ENCODE results near the gene ZFP91. TPM values are rescaled to one million over a fixed set of nuclear protein-coding genes. Genes with fewer than 3 reads are reported as not detected.
A peak's percentile ranks its signal among the peaks of the same experiment; 100 is the strongest.

ZFP91 gene
- polyA plus RNA-seq, 3 donors: 58.1 to 68.4 (median 58.3) TPM

DNA sequence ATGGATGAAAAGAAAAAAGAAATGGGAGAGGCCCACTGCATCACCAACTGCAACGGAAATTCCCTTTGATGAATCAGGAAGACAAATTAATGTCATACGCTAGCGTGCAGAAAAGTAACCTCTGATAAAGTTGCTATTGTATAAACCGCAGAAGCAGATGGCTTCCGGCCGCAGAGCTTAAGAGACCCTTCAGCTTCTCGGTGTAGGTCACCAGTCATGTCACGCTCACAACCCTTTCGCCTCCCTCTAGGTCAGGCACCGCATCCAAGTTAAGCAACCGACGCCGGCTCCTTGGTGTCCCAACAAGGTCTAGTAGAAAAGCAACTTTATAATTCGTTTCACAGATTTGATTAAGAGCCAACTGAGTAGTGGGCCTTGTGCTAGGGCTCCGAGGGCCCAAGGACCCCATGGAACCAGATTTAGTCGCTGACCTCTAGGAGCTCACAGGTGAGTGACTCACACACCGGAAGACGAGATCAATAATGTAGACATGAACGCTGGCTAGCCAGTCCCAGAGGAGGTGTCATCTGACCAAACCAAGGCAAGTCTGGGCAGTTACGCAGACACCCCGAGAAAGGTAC lies 1.2 kb upstream of the ZFP91 start:
- DNase-seq (ENCODE audit: extremely low read depth in 1 of 11, low read depth in 9 of 11, low spot score in 4 of 11): peak in 3 of 11 donors; percentile 10 to 32 (median 24)

DNA sequence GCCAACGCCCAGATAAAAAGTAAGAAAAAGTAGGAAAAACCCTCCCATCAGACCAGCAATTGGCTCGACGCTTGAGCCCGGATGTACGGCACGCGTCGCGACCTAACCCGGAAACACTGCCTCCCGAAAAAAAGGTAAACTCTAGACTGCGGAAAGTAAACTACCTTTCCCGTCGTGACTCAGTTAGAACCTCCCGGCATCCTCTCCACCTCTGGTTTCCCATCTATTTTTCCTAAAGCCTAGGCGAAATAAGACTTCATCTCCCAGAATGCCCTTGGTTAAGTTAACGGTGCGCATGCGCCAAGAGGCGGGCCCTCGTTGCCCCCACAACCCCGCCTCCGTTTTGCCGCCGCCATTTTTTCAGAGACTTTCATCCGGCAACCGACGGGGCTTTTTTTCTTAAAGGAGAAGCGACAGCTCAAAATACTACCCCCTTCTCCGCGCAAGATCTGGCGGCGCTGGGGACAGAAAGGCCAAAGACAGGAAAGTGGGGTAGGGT lies 678 bp upstream of the ZFP91 start:
- peak; percentile 92 to 99 (median 97) for DNase-seq (ENCODE audit: extremely low read depth in 1 of 11, low read depth in 9 of 11, low spot score in 4 of 11)

DNA sequence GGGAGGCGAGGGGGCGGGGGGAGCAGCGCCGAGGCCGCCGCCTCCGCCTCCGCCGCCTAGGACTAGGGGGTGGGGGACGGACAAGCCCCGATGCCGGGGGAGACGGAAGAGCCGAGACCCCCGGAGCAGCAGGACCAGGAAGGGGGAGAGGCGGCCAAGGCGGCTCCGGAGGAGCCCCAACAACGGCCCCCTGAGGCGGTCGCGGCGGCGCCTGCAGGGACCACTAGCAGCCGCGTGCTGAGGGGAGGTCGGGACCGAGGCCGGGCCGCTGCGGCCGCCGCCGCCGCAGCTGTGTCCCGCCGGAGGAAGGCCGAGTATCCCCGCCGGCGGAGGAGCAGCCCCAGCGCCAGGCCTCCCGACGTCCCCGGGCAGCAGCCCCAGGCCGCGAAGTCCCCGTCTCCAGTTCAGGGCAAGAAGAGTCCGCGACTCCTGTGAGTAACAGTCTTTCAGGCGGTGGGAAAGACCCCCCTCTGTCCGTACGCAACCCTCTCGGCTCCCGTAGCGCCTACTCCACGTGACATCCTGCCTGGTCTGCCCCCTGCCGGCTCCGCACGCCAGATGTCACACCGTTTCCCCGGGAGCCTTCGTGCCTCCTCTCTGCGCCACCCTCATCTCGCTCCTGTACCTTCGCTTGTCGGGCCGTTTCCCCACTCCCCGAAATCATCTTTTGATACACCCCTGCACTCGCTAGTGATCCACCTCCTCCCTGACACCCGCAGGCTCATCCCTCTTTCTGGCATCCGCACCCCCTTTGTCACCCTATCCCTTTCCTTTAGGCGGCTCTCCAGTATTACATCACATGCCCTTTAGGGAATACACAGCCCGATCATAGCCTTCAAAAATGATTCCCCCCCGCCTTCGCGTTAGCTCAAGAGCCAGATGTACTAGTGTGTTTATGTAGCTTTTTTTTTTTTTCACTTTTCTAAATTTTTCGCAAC lies 598 bp downstream of the ZFP91 start:
- DNase-seq (ENCODE audit: extremely low read depth in 1 of 11, low read depth in 9 of 11, low spot score in 4 of 11): peak; percentile 81 to 91 (median 86)

DNA sequence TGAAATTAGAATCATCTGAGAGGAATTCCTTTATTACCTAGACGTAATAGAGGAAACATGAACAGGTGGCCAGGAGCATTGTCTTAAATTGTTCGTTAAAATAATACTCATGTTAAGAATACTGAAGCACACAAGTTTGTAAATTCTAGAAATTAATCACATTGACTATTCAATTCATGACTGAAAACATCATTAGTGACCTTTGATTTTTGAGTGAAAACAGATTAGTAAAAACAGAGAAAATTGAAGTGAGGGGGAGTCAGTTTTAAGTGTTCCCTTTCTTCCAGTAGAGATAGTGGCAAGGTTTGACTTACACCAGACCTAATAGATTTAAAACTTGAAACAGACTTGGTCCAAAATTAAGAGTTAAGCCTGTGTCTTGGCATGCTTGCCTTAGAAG lies 1.4 kb downstream of the ZFP91 start:
- no peak for DNase-seq (ENCODE audit: extremely low read depth in 1 of 11, low read depth in 9 of 11, low spot score in 4 of 11)

DNA sequence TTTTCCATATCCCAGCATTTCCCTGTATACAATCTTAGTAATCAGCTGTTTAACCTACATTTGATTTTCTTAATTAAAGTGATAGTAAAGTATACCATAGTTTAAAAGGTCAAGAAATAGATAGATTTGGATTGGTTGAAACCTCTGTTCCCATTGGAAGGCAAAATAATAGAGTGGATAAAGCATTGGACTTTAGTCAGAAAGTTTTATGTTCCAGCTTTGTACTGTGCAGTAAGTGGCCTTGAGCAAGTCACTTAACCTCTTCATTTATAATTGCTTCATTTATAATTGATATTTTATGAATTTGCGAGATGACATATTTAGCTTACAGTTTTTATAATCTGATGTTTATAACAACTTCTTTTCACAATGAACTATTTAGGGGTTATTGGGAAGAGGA lies 3.6 kb downstream of the ZFP91 start:
- no peak for DNase-seq (ENCODE audit: extremely low read depth in 1 of 11, low read depth in 9 of 11, low spot score in 4 of 11)

DNA sequence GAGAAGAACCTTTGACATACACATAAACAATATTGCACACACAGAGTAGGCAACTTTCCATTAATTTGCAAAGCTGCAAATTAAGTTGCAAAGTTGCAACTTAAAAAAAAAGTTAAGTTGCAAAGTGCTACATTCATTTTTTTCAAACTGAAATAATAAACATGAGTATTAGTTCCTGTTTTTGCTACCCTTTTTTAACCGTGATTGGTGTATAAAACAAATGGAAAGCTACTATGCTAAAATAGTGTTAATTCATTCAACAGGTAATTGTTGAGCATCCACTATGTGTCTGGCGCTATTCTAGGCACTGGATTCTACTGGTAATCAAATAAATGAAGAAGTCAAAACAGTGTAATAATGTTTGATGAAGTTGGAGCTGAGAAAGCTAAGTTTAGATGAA lies 8.1 kb downstream of the ZFP91 start:
- no peak for DNase-seq (ENCODE audit: extremely low read depth in 1 of 11, low read depth in 9 of 11, low spot score in 4 of 11)

DNA sequence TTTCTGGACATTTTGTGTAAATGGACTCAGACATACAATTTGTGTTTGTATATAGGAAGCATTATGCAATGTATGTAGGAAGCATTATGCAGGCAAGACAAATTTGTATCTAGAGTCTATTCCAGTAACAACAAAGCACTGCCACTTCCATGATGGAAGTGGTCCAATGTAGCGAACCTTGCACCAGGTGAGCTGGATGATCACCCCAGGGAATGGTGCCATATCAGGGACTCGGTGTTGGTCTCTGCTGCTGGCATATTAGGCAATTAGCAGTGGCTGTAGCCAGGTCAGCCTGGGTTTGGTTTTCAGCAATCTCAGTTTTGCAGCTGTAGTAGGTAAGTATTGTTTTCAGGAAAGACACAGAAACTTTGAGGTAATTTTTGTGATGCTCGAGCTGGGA lies 12.8 kb downstream of the ZFP91 start:
- DNase-seq (ENCODE audit: extremely low read depth in 1 of 11, low read depth in 9 of 11, low spot score in 4 of 11): no peak

DNA sequence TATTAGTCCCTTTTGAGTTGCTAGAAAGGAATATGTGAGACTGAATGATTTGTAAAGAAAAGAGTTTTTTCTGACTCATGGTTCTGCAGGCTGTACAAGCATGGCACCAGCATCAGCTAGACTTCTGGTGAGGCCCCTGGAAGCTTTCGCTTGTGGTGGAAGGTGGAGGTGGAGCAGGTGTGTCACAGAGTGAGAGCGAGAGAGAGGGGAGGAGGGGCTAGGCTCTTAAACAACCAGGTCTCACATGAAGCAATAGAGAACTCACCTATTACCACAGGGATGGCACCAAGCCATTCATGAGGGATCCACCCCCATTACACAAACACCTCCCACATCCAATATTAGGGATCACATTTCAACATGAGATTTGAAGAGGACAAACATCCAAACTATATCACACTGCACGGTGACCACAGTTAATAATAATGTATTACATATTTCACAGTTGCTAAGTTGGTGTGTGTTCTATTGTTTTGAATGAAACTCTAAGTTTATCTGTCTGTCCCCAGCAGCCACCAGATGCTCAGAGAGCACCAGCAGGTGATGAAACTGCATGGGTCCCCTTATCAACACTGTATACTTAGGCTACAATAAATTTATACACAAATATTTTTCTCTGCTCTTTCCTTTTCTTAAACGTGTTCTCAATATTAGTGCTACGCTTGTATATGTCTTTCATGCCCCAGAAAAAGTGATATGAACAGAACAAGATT lies 14.1 kb downstream of the ZFP91 start:
- no peak for DNase-seq (ENCODE audit: extremely low read depth in 1 of 11, low read depth in 9 of 11, low spot score in 4 of 11)

DNA sequence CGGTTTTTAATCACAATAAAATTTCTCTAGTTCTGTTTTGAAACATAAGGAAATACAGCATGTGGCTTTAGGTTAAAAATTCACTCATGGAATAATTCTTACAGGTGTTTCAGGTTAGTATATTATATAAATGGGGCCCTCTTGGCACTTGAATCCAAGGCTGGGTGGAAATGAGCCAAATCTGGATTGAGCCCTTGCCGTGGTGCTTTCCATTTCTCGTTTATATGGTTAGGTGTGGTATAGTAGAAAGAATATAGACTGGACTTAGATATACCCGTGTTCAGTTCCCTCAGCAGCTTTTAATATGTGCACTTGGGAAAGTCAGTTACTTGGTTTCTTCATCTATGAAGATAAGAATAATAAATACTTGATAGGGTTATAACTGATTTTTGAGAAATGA lies 16.0 kb downstream of the ZFP91 start:
- DNase-seq (ENCODE audit: extremely low read depth in 1 of 11, low read depth in 9 of 11, low spot score in 4 of 11): no peak

DNA sequence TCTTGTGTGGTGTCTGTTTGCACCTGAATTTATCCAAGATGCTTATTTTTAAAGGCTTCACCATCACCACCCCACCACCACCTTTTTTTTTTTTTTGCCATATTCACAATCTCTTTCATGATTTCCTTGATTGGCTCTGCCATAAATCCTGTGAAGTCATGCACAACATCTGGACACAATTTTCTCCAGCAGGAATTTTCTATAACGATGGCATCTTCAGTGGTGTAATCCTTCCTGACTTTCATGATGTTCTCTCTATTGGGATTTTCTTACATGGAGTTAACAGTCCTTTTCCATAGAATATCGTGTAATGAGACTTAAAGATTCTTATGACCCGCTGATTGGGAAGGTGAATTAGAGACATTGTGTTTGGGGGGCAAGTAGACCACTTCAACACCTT lies 17.8 kb downstream of the ZFP91 start:
- no peak for DNase-seq (ENCODE audit: extremely low read depth in 1 of 11, low read depth in 9 of 11, low spot score in 4 of 11)

DNA sequence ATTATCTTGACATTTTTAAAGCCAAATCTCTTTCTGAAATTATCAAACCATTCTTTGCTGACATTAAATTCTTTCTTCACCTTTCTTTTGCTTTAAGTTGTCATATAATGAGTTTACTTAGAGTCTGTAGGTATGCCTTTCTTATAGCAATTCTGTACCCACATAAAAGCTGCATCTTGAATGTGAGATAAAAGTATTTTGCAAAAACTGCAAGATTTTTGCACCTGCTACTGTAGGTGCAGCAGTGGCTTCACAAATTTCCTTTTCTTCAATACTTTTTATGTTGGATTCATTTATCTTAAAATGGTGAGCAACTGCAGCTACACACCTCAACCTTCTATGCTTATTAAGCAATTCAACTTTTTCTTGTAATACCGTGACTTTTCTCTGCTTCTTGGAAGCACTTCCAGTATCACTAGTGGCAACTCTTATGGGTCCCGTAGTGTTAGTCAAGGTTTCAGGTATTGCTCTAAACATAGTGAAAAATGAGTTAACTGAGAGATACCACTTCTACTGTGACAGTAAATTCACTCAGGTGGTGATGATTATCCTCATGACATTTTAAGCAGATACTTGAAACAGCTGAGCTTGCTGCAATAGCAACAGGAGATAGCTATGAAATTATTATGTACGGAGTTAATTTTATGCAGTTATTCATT lies 18.8 kb downstream of the ZFP91 start:
- no peak for DNase-seq (ENCODE audit: extremely low read depth in 1 of 11, low read depth in 9 of 11, low spot score in 4 of 11)

DNA sequence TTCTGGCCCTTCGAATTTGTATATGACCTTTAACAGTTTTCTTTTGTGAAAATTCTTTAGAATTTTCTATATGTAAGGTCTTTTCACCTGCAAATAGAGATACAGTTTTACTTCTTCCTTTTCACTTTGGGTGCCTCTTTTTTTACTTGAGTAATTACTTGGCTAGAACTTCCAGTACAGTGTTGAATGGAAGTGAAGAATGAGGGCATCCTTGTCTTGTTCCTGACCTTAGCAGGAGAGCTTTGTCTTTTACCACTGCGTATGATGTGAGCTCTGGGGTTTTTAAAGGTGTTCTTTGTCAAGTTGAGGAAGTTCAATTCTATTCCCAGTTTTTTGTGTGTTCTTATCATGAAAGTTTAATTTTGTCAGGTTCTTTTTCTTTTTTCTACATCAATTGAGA lies 21.6 kb downstream of the ZFP91 start:
- no peak for DNase-seq (ENCODE audit: extremely low read depth in 1 of 11, low read depth in 9 of 11, low spot score in 4 of 11)

DNA sequence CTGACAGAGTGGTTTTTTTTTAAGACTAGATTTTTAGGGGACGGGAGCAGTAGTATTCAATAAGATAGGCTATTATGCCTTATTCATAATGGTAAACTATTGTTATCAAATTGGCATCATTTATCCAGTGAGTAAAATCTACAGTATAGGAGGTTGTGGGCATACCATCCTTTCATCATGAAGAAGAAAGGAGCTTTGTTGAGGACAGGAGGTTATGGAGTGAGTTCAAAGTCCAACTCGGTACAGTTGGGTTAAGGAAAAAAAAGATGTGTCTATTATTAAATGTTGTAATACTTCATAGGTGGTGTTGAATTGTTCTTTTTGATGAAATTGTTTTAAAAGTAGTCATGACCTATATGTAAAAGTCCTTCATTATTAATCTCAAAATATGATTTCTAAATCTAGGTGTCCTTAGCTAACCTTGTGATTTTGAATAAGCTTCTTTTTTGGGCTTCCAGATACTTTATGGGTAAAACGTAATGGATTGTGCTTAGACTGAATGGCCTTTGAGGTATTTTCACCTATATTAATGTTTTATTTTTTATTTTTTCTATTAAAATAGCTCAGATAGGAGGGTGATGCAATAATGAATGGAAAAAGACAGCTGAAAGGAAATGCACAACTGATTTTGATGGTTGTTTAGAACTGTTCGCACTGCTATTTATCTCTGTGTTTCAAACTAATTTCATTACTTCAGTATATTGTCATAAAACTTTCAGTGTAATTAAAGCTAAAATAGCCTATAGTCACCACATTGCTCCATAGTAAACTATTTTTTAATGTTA lies 28.3 kb downstream of the ZFP91 start:
- no peak for DNase-seq (ENCODE audit: extremely low read depth in 1 of 11, low read depth in 9 of 11, low spot score in 4 of 11)

DNA sequence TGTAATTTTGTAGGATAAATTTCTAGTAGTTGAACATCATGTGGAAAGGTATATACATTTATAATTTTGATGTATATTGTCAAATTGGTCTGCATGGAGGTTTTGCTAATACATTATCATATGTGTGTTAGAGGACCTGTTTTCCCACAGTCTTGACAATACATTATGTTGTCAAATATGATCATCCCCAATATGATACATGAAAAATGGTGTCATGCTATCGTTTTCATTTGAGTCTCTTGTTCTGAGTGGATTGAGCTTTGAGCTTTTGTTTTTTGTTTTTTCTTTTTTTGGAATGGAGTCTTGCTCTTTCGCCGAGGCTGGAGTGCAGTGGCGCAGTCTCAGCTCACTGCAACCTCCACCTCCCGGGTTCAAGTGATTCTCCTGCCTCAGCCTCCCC lies 29.5 kb downstream of the ZFP91 start:
- DNase-seq (ENCODE audit: extremely low read depth in 1 of 11, low read depth in 9 of 11, low spot score in 4 of 11): no peak

DNA sequence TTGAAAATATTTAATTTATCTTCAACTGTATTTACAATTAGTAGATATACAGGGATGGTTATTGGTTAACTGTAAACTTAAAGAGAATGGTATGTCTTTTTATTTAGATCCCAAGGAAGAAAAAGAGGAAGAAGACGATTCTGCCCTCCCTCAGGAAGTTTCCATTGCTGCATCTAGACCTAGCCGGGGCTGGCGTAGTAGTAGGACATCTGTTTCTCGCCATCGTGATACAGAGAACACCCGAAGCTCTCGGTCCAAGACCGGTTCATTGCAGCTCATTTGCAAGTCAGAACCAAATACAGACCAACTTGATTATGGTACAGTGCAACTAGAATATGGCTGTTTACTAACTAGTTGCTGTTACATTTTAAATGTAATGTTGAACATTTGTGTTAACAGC lies 30.9 kb downstream of the ZFP91 start:
- DNase-seq (ENCODE audit: extremely low read depth in 1 of 11, low read depth in 9 of 11, low spot score in 4 of 11): no peak

DNA sequence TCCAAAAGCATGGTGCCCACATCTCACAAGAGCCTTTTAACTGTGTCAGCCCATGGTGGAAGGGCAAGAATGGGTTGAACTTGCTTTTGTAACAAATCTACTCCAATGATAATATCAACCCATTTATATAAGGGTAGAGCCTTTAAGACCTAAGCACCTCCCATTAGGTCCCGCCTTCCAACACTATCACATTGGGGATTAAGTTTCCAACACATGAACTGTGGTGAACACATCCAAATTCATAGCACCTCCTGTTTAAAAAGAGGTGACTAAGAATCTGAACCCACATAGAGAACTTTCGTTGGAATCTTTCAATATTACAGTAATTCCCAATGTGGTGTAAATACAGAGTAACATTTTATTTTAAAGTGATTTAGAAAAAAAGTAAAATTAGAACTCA lies 34.4 kb downstream of the ZFP91 start:
- no peak for DNase-seq (ENCODE audit: extremely low read depth in 1 of 11, low read depth in 9 of 11, low spot score in 4 of 11)

DNA sequence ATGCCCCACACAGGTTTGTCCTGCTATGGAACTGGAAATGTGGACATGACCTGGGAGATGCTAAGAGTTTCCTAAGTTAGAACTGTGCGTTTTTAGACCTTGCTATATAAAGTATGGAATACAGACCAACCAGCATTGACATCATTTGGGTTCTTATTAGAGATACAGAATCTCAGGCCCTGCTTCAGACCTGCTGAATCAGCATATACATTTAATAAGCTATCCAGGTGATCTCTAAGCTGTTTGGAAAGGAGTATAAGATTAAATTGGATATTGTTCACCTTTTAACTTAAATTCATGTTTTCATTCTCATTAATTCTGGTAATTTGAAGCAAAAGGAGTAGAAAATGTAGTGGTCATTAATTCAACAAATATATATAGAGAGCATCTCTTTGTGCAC lies 36.7 kb downstream of the ZFP91 start:
- DNase-seq (ENCODE audit: extremely low read depth in 1 of 11, low read depth in 9 of 11, low spot score in 4 of 11): no peak

DNA sequence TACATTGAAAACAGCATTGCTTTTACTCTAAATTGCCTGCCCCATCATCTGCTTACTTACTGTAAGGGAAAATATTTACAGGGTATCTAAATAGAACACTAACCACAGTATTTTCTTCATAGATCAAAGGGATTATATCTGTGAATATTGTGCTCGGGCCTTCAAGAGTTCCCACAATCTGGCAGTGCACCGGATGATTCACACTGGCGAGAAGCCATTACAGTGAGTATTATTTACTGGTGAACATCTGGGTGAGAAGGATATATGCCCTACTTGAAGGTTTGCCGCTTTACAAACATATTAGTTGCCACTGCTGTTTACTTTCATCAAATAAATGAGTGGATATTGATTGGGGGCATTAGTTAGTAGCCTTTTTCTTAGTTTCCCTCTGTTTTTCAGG lies 37.7 kb downstream of the ZFP91 start:
- no peak for DNase-seq (ENCODE audit: extremely low read depth in 1 of 11, low read depth in 9 of 11, low spot score in 4 of 11)

Measured in renal cortex interstitium (tissue), 11 donors.